Upper lobe of left lung (tissue), 6 donors: ENCODE data around the gene DCAF15. TPM values are rescaled to one million over a fixed set of nuclear protein-coding genes. Genes with fewer than 3 reads are reported as not detected.

Experiments
- ATAC-seq, 2 donors: fragments of 200-7000 bp; cut with Tn5 transposase; one replicate each; pipeline ENCODE4 v1.9.1; 2022; ENCODE audit warnings: mild to moderate bottlenecking in 2 of 2, moderate library complexity in 2 of 2; ENCODE audit not compliant: low FRiP score in 2 of 2
- DNase-seq, 2 donors: peaks; one replicate each; pipeline ENCODE4 v3.0.0-alpha.2; 2019 to 2020
- H3K27ac ChIP-seq, 4 donors: fragments of 200-600 bp; sonication (generic); one replicate each; pipeline ENCODE4 v1.5.1; 2016 to 2019
- H3K27me3 ChIP-seq, 4 donors: fragments of 200-600 bp; sonication (generic); one replicate each; pipeline ENCODE4 v1.5.1; 2017 to 2019
- H3K36me3 ChIP-seq, 4 donors: fragments of 200-600 bp; sonication (generic); one replicate each; pipeline ENCODE4 v1.5.1; 2016 to 2019
- H3K4me1 ChIP-seq, 4 donors: fragments of 200-600 bp; sonication (generic); one replicate each; pipeline ENCODE4 v1.5.1; 2018 to 2019
- H3K4me3 ChIP-seq, 4 donors: fragments of 200-600 bp; sonication (generic); one replicate each; pipeline ENCODE4 v1.5.1; 2017 to 2019; ENCODE audit warnings: mild to moderate bottlenecking in 2 of 4, moderate library complexity in 1 of 4
- H3K9me3 ChIP-seq, 4 donors: fragments of 200-600 bp; sonication (generic); one replicate each; pipeline ENCODE4 v1.5.1; 2018 to 2019
- EP300 ChIP-seq, 4 donors: sonication (generic); formaldehyde crosslinking; IDR thresholded peaks; one replicate each; pipeline ENCODE4 v1.5.1; 2017; ENCODE audit warnings: antibody characterized with exemption in 4 of 4, control low read depth in 2 of 4
- POLR2A ChIP-seq, 4 donors: fragments of 450-650 bp; IDR thresholded peaks; one replicate each; pipeline ENCODE4 v1.5.1; 2016 to 2017; ENCODE audit warnings: antibody characterized with exemption in 4 of 4, mild to moderate bottlenecking in 2 of 4
- POLR2AphosphoS5 ChIP-seq, 2 donors: sonication (generic); formaldehyde crosslinking; IDR thresholded peaks; one replicate each; pipeline ENCODE4 v1.5.1; 2017; ENCODE audit warnings: antibody characterized with exemption in 2 of 2
- WGBS, 2 donors: methylation state at CpG; one replicate each; pipeline ENCODE4 v1.1.5; 2017 to 2018; 5-methylcytosine and 5-hydroxymethylcytosine counted together
- total RNA-seq, 6 donors: library from RNA; depleted of rRNA in 4 of 6; stranded (reverse); fragments of >200 nt in 4 of 6; gene quantifications; one replicate each; pipeline versions ENCODE4 v1.1.0 to v1.2.1, GENCODE V29; 2016 to 2021
- TF ChIP-seq, protein P1 (sequence below), 6 experiments: fragments of 450-650 bp in 4 of 6; fragments of 200-600 bp in 2 of 6; sonication (generic) in 2 of 6; IDR thresholded peaks; one replicate each; pipeline ENCODE4 v1.5.1; 2016 to 2019; ENCODE audit warnings: antibody characterized with exemption in 6 of 6
- donor health status: DM: no; HTN: no; CAD: no; lungs with moderate emphysema.
- donor health status: DM: no; HTN: yes; CAD: no; lungs with severe emphysema.

DCAF15 gene
- total RNA-seq, 6 donors from 2014 or later, result 20.5 to 51.3 (median 39.0) TPM

DNA sequence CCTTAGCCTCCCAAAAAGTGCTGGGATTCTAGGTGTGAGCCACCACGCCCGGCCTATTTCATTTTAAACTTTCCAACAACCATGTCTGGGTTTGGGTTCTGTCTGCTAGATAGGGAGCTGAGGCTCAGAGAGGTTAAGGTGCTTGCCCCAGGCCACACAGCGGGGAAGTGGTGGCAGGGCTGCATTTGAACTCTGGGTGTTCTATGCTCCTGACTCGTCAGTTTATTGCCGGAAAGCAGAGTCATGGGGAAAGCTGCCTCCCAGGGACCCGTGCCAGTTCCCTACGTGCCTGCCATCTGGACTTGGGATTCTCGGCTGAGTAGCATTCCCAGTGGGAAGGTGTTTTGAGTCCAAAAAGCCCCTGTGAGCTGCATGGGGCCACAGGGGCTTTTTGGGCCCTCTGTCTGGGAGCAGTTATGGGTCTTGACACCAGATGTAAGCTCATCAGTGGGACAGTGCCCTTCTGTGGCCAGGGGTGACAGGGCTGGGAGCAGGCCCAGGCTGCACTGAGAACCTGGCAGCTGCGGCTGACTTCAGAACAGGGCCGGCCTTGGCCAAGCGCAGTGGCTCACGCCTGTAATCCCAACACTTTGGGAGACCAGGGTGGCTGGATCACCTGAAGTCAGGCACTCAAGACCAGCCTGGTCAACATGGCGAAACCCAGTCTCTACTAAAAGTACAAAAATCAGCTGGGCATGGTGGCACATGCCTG, 42.9 kb downstream of the DCAF15 start:
- 86 to 95% methylated on average over 4 to 13 of the region's 13 CpGs for WGBS, 2 donors
- Histone ChIP-seq H3K4me3 (no peak overlapping the region), H3K27ac (no peak overlapping the region), H3K27me3 (no peaks in the 10 kb centered on the region), H3K4me1 (peaks cover 0 to 5% (median 0%) of the 10 kb centered on the region in 4 donors), H3K36me3 (peaks cover 0 to 29% (median 25%) of the 10 kb centered on the region in 4 donors), H3K9me3 (peaks cover 0 to 6% (median 0%) of the 10 kb centered on the region in 4 donors)
- DNase-seq (peak in 1 of 2 donors; percentile 55), ATAC-seq (no peak)
- TF ChIP-seq EP300 (IDR thresholded peaks at IDR 0.05) (no peak), POLR2A (IDR thresholded peaks at IDR 0.05) (no peak), POLR2AphosphoS5 (IDR thresholded peaks at IDR 0.05) (no peak)
- TF ChIP-seq, protein P1, sequence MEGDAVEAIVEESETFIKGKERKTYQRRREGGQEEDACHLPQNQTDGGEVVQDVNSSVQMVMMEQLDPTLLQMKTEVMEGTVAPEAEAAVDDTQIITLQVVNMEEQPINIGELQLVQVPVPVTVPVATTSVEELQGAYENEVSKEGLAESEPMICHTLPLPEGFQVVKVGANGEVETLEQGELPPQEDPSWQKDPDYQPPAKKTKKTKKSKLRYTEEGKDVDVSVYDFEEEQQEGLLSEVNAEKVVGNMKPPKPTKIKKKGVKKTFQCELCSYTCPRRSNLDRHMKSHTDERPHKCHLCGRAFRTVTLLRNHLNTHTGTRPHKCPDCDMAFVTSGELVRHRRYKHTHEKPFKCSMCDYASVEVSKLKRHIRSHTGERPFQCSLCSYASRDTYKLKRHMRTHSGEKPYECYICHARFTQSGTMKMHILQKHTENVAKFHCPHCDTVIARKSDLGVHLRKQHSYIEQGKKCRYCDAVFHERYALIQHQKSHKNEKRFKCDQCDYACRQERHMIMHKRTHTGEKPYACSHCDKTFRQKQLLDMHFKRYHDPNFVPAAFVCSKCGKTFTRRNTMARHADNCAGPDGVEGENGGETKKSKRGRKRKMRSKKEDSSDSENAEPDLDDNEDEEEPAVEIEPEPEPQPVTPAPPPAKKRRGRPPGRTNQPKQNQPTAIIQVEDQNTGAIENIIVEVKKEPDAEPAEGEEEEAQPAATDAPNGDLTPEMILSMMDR (IDR thresholded peaks at IDR 0.05), result no peak

GRCh38 chr19:13995878-13996765, 43.8 kb downstream of the DCAF15 start:
- DNase-seq (no peak), ATAC-seq (no peak)
- H3K27ac ChIP-seq, result no peak overlapping the region
- H3K4me3 ChIP-seq, result no peak overlapping the region
- 92 to 97% methylated on average over 7 to 14 of the region's 14 CpGs for WGBS, 2 donors
- H3K27me3 ChIP-seq, result no peaks in the 10 kb centered on the region
- TF ChIP-seq EP300 (IDR thresholded peaks at IDR 0.05) (no peak), POLR2AphosphoS5 (IDR thresholded peaks at IDR 0.05) (no peak), POLR2A (IDR thresholded peaks at IDR 0.05) (no peak)
- TF ChIP-seq, protein P1 (IDR thresholded peaks at IDR 0.05), result no peak
- H3K9me3 ChIP-seq, result peaks cover 0 to 6% (median 0%) of the 10 kb centered on the region in 4 donors
- H3K4me1 ChIP-seq, result peaks cover 0 to 5% (median 0%) of the 10 kb centered on the region in 4 donors
- peaks cover 0 to 29% (median 22%) of the 10 kb centered on the region in 4 donors for H3K36me3 ChIP-seq

- ATAC-seq, result no peak
- Histone ChIP-seq H3K27ac (no peak overlapping the region), H3K27me3 (no peaks in the 10 kb centered on the region), H3K4me1 (peaks cover 0 to 11% (median 3%) of the 10 kb centered on the region in 4 donors), H3K9me3 (peaks cover 0 to 6% (median 0%) of the 10 kb centered on the region in 4 donors), H3K4me3 (no peak overlapping the region), H3K36me3 (peaks cover 0 to 21% (median 18%) of the 10 kb centered on the region in 4 donors)
- WGBS, 2 donors, result 94 to 95% methylated on average over 20 to 21 of the region's 22 CpGs
- DNase-seq, result peak in 1 of 2 donors; percentile 17
- TF ChIP-seq POLR2AphosphoS5 (IDR thresholded peaks at IDR 0.05), result no peak
- TF ChIP-seq POLR2A (IDR thresholded peaks at IDR 0.05), result no peak
- no peak for TF ChIP-seq EP300 (IDR thresholded peaks at IDR 0.05)
- TF ChIP-seq, protein P1 (IDR thresholded peaks at IDR 0.05), result no peak
These were observed 44.8 kb downstream of the DCAF15 start for GRCh38 chr19:13996928-13997630.

- H3K4me1 ChIP-seq, result peaks cover 5 to 17% (median 8%) of the 10 kb centered on the region in 4 donors
- peaks cover 0 to 16% (median 15%) of the 10 kb centered on the region in 4 donors for H3K36me3 ChIP-seq
These were observed 45.3 kb downstream of the DCAF15 start for GRCh38 chr19:13997631-13997962.

More at GRCh38 chr19:13997631-13997962, 45.3 kb downstream of the DCAF15 start:
- H3K4me3 ChIP-seq, result no peak overlapping the region
- WGBS, 2 donors, result 85 to 94% methylated on average over 4 to 6 of the region's 6 CpGs
- no peaks in the 10 kb centered on the region for H3K27me3 ChIP-seq
- H3K9me3 ChIP-seq, result peaks cover 0 to 6% (median 0%) of the 10 kb centered on the region in 4 donors
- TF ChIP-seq POLR2A (IDR thresholded peaks at IDR 0.05), result no peak
- TF ChIP-seq EP300 (IDR thresholded peaks at IDR 0.05), result no peak
- TF ChIP-seq, protein P1 (IDR thresholded peaks at IDR 0.05), result no peak
- TF ChIP-seq POLR2AphosphoS5 (IDR thresholded peaks at IDR 0.05), result no peak
- no peak overlapping the region for H3K27ac ChIP-seq
- no peak for DNase-seq
- ATAC-seq, result no peak
